Esophagus squamous epithelium (tissue), 5 donors: ENCODE results near the gene TBC1D2B. TPM values are rescaled to one million over a fixed set of nuclear protein-coding genes. Genes with fewer than 3 reads are reported as not detected.

Source experiments
- DNase-seq: peaks from one replicate; lab custom pipeline; 2025; lab: John Stamatoyannopoulos, UW
- H3K27ac ChIP-seq, 4 donors: fragments of 200-600 bp; sonication (generic); one replicate each; pipeline ENCODE4 v1.5.1; 2016 to 2019; ENCODE audit warnings: mild to moderate bottlenecking in 1 of 4
- H3K27me3 ChIP-seq, 4 donors: fragments of 200-600 bp; sonication (generic); 1 replicate in 3 of 4; 2 replicates in 1 of 4; pipeline versions ENCODE4 v1.5.1 to v1.6.0; 2017 to 2021; ENCODE audit warnings: antibody characterized with exemption in 1 of 4
- H3K36me3 ChIP-seq, 3 donors: fragments of 200-600 bp; sonication (generic); one replicate each; pipeline ENCODE4 v1.5.1; 2016 to 2019
- H3K4me1 ChIP-seq, 3 donors: fragments of 200-600 bp; sonication (generic); one replicate each; pipeline ENCODE4 v1.5.1; 2017 to 2019
- H3K4me3 ChIP-seq, 4 donors: fragments of 200-600 bp; sonication (generic); 1 replicate in 3 of 4; 2 replicates in 1 of 4; pipeline ENCODE4 v1.5.1; 2016 to 2019; ENCODE audit warnings: mild to moderate bottlenecking in 2 of 4, moderate library complexity in 1 of 4
- H3K9me3 ChIP-seq, 3 donors: fragments of 200-600 bp; sonication (generic); one replicate each; pipeline ENCODE4 v1.5.1; 2016 to 2019
- POLR2A ChIP-seq, 4 donors: fragments of 450-650 bp; IDR thresholded peaks; one replicate each; pipeline ENCODE4 v1.6.1; 2017; ENCODE audit warnings: antibody characterized with exemption in 4 of 4, mild to moderate bottlenecking in 4 of 4, moderate library complexity in 3 of 4
- WGBS, 2 donors: methylation state at CpG; one replicate each; pipeline ENCODE4 v1.1.5; 2018; 5-methylcytosine and 5-hydroxymethylcytosine counted together
- intact Hi-C: fragments of 100-400 bp; cut with DNase I; formaldehyde crosslinking; loops from one replicate; pipeline ENCODE4 v1.15.0; 2022
- total RNA-seq, 4 donors: library from RNA; depleted of rRNA; stranded (reverse); fragments of >200 nt; gene quantifications; one replicate each; pipeline ENCODE4 v1.1.0, GENCODE V29; 2016
- TF ChIP-seq, protein P1 (sequence below), 6 experiments: fragments of 450-650 bp in 4 of 6; fragments of 200-600 bp in 2 of 6; sonication (generic) in 2 of 6; IDR thresholded peaks; one replicate each; pipeline ENCODE4 v1.5.1; 2016 to 2019; ENCODE audit warnings: antibody characterized with exemption in 6 of 6, mild to moderate bottlenecking in 4 of 6, moderate library complexity in 4 of 6
- donor health status: DM: yes; HTN: yes; CAD: no.

TBC1D2B gene
- total RNA-seq, 4 donors from 2014 or later, result 13.0 to 30.7 (median 17.8) TPM

DNA sequence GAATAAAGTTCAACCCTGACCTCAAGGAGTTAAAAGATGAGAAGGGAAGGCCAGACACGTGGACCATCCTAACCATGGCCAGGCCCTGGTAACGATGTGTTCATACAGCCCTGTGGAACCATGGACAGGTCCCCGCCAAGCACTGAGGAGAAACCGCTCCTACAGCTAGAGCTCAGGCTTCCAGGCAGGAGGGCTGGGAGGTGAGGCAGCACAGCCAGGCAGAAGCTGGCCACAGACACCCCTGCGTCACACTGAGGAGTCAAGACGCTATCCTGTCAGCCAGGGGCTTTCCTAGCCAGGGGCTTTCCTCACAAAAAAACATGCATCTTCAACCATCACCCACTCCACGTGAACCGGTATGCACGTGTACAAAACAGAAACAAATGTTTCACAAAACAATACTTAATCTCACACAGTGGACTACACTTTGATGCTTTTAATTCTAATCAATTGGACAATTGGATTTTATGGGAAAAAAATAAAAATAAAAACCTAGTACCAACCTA, 73.2 kb downstream of the TBC1D2B start:
- 58 to 60% methylated on average over 3 to 9 of the region's 9 CpGs for WGBS, 2 donors
- H3K4me1 ChIP-seq, result peaks cover 0 to 57% (median 29%) of the 10 kb centered on the region in 3 donors

DNA sequence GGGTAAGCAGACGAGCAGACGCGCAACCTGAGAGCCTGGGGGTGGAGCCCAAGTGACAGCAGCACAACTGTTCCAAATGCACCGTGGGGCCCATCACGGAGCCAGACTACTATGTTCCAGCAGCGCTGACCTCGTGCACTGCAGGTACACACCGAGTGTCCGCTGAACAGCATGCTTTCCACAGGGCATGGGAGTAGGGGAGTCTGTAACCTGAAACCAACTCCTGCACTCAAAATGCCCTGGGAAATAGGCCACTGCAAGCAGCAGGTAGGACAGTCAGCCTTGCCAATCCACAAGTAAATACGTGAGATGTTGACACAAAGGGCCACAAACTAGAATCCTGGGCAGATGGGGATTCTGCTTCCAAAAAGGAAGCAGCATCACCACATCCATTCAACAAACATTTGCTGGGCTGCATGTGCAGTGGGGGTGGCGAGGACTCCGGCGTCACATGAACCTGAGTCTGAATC, 73.9 kb downstream of the TBC1D2B start:
- Histone ChIP-seq H3K4me3 (no peak overlapping the region), H3K27me3 (no peaks in the 10 kb centered on the region), H3K27ac (no peak overlapping the region), H3K36me3 (peaks cover 0 to 90% (median 43%) of the 10 kb centered on the region in 3 donors), H3K4me1 (peaks cover 0 to 55% (median 29%) of the 10 kb centered on the region in 3 donors), H3K9me3 (no peaks in the 10 kb centered on the region)
- TF ChIP-seq, protein P1, sequence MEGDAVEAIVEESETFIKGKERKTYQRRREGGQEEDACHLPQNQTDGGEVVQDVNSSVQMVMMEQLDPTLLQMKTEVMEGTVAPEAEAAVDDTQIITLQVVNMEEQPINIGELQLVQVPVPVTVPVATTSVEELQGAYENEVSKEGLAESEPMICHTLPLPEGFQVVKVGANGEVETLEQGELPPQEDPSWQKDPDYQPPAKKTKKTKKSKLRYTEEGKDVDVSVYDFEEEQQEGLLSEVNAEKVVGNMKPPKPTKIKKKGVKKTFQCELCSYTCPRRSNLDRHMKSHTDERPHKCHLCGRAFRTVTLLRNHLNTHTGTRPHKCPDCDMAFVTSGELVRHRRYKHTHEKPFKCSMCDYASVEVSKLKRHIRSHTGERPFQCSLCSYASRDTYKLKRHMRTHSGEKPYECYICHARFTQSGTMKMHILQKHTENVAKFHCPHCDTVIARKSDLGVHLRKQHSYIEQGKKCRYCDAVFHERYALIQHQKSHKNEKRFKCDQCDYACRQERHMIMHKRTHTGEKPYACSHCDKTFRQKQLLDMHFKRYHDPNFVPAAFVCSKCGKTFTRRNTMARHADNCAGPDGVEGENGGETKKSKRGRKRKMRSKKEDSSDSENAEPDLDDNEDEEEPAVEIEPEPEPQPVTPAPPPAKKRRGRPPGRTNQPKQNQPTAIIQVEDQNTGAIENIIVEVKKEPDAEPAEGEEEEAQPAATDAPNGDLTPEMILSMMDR (IDR thresholded peaks at IDR 0.05), result no peak
- no peak for TF ChIP-seq POLR2A (IDR thresholded peaks at IDR 0.05)
- WGBS, 2 donors, result 89 to 91% methylated on average over 13 of the region's 13 CpGs
- DNase-seq, result no peak
- intact Hi-C loops, result no loop called here

More for the DNA sequence above, 73.2 kb downstream of the TBC1D2B start:
- Histone ChIP-seq H3K36me3 (peaks cover 0 to 90% (median 43%) of the 10 kb centered on the region in 3 donors), H3K4me3 (no peak overlapping the region), H3K27ac (peak overlapping the region in 1 of 4 donors; percentile 1), H3K27me3 (no peaks in the 10 kb centered on the region), H3K9me3 (no peaks in the 10 kb centered on the region)
- no peak for DNase-seq
- intact Hi-C loops, result no loop called here
- TF ChIP-seq, protein P1 (IDR thresholded peaks at IDR 0.05), result no peak
- no peak for TF ChIP-seq POLR2A (IDR thresholded peaks at IDR 0.05)

DNA sequence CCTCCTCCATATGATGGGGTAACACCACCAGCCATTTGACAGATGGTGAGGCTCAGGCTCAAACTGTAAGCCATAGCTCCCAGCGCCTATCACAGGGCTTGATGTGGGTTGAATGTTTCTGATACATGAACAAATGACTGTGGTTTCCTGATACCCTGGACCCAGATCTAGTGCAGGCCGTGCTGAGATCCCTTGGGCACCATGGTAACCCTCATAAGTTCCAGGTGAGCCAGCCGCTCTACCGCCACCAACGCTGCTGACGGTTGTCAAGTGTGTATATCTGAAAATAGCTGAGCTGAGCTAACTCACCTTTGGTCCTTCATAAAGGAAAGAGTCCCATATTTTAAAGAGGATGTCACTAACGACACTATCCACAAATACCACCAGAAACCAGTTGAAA, 74.5 kb downstream of the TBC1D2B start:
- H3K4me3 ChIP-seq, result no peak overlapping the region
- DNase-seq, result no peak
- H3K27me3 ChIP-seq, result no peaks in the 10 kb centered on the region
- H3K9me3 ChIP-seq, result no peaks in the 10 kb centered on the region
- H3K4me1 ChIP-seq, result peaks cover 0 to 49% (median 25%) of the 10 kb centered on the region in 3 donors
- intact Hi-C loops, result no loop called here
- H3K36me3 ChIP-seq, result peaks cover 0 to 90% (median 43%) of the 10 kb centered on the region in 3 donors
- TF ChIP-seq, protein P1 (IDR thresholded peaks at IDR 0.05), result no peak
- no peak for TF ChIP-seq POLR2A (IDR thresholded peaks at IDR 0.05)
- WGBS, 2 donors, result 88 to 94% methylated on average over 5 to 6 of the region's 7 CpGs
- no peak overlapping the region for H3K27ac ChIP-seq

DNA sequence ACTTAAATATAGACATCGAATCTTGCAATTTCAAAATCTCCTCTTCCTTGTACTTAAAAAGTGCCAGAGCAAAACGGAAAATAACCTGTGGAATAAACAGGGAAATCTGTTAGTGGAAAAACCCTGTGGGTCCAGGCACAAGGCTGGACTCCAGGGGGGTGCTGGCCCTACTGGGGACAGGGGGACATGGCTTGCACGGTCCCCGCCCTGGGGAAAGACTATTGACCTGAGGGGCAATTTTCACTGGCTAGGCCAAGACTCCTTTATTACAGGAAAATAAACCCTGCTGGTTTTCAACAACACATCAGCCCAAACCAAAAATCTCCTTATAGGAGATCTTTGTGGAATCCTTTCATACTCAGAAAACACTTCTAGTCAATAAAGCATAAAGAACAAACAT, 75.9 kb downstream of the TBC1D2B start:
- H3K9me3 ChIP-seq, result no peaks in the 10 kb centered on the region
- peaks cover 0 to 45% (median 21%) of the 10 kb centered on the region in 3 donors for H3K4me1 ChIP-seq
- DNase-seq, result no peak
- no peak overlapping the region for H3K27ac ChIP-seq
- intact Hi-C loops, result no loop called here
- H3K4me3 ChIP-seq, result no peak overlapping the region
- 90 to 94% methylated on average over 4 of the region's 4 CpGs for WGBS, 2 donors
- H3K36me3 ChIP-seq, result peaks cover 0 to 90% (median 29%) of the 10 kb centered on the region in 3 donors
- no peaks in the 10 kb centered on the region for H3K27me3 ChIP-seq
- TF ChIP-seq, protein P1 (IDR thresholded peaks at IDR 0.05), result no peak
- TF ChIP-seq POLR2A (IDR thresholded peaks at IDR 0.05), result no peak

DNA sequence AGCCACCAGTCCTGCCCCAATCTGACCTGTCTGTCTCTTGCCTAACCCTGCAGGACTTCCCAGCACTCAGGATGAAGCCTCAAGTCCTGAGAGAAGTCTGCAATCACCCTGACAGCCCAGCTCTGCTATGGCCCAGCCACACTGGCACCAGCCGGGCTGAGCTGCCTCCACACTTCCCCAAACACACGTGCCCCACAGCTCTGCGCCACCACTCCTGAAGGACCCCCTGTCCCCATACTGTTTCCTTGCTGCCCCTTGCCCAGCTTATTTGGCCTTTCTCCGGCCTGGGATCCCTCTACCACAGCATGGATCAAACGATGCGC, 76.6 kb downstream of the TBC1D2B start:
- WGBS, 2 donors, result 83 to 85% methylated on average over 6 of the region's 6 CpGs
- H3K9me3 ChIP-seq, result no peaks in the 10 kb centered on the region
- no peak overlapping the region for H3K4me3 ChIP-seq
- H3K4me1 ChIP-seq, result peaks cover 0 to 47% (median 26%) of the 10 kb centered on the region in 3 donors
- H3K36me3 ChIP-seq, result peaks cover 0 to 85% (median 29%) of the 10 kb centered on the region in 3 donors
- DNase-seq, result no peak
- intact Hi-C loops, result no loop called here
- TF ChIP-seq, protein P1 (IDR thresholded peaks at IDR 0.05), result no peak
- no peak for TF ChIP-seq POLR2A (IDR thresholded peaks at IDR 0.05)
- no peak overlapping the region for H3K27ac ChIP-seq
- no peaks in the 10 kb centered on the region for H3K27me3 ChIP-seq
